Uterus (tissue), 2 donors: ENCODE measurements around the gene TF.

Source experiments
- CTCF ChIP-seq, 4 experiments: fragments of 200-600 bp in 2 of 4; fragments of 450-650 bp in 2 of 4; sonication (generic) in 2 of 4; IDR thresholded peaks; one replicate each; pipeline ENCODE4 v1.5.1; 2016 to 2019; ENCODE audit warnings: antibody characterized with exemption in 4 of 4, mild to moderate bottlenecking in 2 of 4, moderate library complexity in 1 of 4
- POLR2A ChIP-seq, 2 donors: fragments of 450-650 bp; IDR thresholded peaks; one replicate each; pipeline ENCODE4 v1.6.1; 2016; ENCODE audit warnings: antibody characterized with exemption in 2 of 2, mild to moderate bottlenecking in 1 of 2, moderate library complexity in 1 of 2

- TF ChIP-seq CTCF (IDR thresholded peaks at IDR 0.05) (no peak), POLR2A (IDR thresholded peaks at IDR 0.05) (no peak)
Observed at GRCh38 chr3:133841196-133841595, 95.0 kb downstream of the TF start.
